DMS 273 treated with DMSO at 0.1 percent for 48 hours (cell line): ENCODE measurements around the gene GDI1.
A peak's percentile ranks its signal among the peaks of the same experiment; 100 is the strongest.
"Not testable (repeated sequence)": the region's sequence is repeated elsewhere in the genome, so short reads cannot be mapped to it uniquely, and the experiment has no call there.

Experiments used
- DNase-seq: peaks from one replicate; lab custom pipeline; 2025; lab: John Stamatoyannopoulos, UW

The GDI1 gene

DNA sequence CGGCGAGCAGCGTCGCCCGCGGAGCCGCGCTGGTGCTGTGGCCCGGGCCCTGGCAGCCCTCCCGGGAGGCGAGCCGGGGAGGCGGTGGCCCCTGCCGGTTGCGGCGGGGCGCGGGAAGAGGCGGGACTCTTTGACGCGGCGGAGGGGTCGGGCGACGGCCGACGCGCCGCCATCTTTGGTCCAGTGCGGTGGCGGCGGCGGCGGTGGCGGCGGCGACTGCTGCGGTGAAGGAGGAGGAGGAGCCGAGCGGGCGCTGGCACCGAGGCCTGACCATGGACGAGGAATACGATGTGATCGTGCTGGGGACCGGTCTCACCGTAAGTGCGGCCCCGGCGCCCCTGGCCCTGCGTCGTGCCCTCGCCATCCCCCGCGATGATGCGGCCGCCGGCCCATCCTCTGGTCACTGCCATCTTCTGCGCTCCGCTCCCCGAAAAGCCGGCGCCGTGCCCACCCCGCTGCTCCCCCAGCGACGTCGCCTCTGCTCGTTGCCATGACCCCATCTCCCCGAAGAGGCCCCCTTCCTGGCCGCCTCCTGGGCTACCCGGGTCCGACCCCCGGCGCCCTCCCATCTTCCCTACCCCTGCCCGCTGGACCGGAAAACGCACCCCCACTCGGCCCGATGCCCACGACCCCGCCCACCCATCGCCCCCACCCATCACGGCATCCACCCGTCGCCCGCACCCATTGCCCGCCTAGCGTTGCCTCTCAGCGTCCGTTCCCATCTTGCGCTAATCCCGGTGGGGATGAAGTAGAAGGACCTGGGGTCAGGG, at the start of gene GDI1:
GDI1 (plus strand) TSS at position 172 of the 770 bp plus-strand sequence; CDS start at position 273, 101 bp downstream.
- DNase-seq, result no peak

DNA sequence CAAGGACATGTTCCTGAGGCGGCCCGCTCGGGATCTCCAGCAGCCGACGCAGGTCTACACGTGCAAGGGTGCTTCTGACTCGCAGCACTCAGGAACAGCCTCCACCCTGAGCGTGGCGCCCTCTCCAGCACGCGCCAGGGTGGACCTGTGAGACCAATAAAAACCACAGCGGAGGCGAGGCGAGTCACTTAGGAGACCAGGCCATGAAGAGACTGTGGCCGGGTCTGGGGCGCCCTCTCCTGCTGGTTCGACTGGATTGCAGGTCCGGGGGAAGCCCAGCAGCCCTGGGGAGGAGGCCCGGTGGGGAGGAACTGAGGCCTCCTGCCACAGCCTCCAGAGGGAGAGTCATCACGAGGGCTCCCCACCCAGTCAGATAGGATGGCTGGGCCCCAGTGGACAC, 48.9 kb upstream of the GDI1 start:
- not testable (repeated sequence) for DNase-seq

DNA sequence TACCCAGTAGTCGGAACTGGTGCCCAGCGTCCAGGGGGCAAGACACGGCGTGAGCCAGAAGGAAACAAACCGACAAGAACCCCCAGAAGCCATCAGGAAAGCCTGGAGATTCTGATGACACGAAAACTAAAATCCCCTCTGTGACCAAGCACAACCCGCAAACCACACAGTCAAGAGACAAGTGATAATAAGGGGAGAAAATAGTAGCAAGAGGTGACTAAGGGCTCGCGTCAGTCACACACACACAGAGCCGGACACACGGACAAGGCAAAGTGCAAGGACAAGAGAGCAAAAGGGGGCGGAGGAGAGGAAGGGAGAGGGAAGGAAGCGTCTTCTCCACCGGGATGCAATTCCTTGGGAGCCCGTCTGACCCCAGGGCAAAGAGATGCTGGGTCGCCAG, 48.3 kb upstream of the GDI1 start:
- DNase-seq, result not testable (repeated sequence)

DNA sequence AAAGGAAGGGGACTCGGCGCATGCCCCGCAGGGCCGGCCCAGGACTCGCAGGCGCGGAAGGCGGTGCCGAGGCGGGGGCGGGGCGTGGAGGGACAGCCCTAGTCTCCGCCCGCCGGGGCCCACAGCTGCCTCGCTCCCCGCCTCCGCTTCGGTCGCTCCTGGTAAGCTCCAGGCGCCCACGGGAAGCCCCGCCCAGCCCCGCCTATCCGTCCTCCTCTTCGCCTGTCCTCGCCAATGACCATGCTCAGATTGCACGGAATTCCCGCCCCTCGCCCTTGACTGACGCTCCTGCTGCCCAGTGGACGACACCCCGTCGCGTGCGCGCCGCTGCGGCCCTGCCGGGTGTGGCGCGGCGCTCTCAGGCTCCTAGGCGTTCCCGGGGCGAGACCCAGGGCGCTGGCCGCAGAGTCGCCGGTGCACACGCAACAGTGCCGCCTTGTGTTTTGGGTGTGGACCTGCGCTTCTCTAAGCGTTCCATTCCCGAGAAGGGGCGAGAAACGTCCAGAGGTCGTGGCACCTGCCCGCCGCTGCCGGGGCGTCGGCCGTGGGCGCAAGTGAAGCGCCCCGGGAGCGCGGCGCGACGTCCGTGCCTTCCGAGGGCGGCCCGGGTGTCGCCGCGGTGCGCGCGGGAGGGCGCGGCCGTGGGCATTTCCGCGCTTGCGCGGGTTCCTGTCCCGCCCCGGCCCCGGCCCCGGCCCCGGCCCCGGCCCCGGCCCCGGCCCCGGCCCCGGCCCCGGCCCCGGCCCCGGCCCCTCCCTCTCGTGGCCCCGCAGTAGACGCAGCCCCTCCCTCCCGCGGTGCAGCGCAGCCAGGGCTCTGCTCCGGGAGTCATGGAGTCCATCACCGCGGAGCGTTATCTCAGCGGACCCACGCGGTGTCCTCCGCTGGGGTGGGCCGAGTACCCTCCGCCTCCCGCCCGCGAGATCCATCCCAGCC, 46.9 kb upstream of the GDI1 start:
- not testable (repeated sequence) for DNase-seq

GRCh38 chrX:154396363-154396762, 40.6 kb upstream of the GDI1 start:
- not testable (repeated sequence) for DNase-seq

DNA sequence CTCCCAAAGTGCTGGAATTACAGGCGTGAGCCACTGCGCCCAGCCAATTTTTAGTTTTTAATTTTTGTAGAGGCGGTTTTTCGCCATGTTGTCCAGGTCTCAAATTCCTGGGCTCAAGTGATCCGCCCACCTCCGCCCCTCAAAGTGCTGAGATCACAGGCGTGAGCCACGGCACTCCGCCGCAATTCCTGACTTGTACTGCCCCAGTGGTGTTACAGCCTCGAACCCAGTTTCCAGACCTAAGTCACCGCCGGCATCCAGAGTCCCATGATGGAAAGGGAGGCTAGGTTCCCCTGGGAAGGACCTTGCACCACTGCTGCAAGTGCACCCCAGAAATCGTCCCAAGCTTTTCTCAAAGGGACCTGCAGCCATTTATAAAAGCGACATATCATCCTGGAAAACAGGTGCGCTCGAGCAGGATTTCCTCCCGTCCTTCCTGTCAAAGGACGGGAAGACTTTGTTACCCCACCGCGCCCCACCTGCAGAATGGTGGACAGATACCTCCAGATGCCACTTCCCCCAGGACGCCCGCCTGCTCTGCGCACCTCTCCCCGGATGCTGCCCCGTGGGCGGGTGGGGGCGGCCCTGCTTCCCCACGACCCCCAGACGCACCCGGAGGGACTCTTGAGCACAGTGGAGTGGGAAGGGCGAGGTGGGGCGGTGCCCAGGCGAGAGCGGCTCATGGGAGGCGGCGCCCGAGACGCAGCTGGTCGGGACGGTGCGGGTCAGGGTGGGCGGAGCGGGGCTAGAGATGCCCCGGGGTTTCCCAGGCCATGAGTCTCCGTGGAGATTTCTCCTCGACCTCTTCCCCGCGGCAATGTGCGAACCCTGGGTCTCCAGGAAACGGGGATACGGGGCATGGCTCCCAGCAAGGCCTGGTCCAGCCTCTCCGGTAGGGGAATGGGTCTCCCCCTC, 39.7 kb upstream of the GDI1 start:
- DNase-seq, result no peak

GRCh38 chrX:154397888-154398667, 38.9 kb upstream of the GDI1 start, which contains the start of gene RPL10:
Gene RPL10, plus strand, starts transcription at chrX:154398377. Its CDS starts 143 bp downstream, at chrX:154398520.
- DNase-seq, result peak; percentile 90

GRCh38 chrX:154398668-154399526, 38.1 kb upstream of the GDI1 start:
- DNase-seq, result no peak

DNA sequence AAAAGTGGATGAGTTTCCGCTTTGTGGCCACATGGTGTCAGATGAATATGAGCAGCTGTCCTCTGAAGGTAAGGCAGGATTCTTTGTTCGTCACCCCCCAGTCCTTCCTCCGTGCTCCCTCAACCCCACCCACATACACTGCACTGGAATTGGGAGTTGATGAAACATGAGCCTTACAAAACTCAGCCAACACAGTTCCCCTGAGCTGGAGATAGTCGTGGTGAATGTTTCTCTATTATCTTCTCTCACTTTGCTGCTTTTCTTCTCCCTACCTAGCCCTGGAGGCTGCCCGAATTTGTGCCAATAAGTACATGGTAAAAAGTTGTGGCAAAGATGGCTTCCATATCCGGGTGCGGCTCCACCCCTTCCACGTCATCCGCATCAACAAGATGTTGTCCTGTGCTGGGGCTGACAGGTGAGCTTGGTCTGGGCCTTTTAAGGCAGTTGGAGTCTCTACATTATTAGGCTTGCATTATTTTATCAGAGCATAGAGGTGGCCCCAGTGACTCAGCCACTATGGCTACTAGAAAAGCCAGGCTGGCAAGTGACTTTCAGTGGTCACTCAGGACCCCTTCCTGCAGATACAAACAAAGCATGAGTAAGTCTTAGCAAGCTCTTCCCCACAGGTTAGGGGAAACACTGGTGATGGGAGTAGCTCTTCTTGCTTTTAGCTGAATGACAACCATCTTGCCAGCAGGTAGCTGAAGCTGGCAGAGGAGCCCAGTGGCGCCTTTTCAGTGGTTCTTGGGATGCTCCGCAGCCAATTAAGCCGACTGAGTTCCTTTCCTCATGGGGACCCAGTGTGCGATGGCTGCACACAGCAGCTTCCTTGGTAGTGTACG, 37.2 kb upstream of the GDI1 start:
- no peak for DNase-seq

- DNase-seq, result not testable (repeated sequence)
Measured at GRCh38 chrX:154400369-154400817, 36.6 kb upstream of the GDI1 start.

DNA sequence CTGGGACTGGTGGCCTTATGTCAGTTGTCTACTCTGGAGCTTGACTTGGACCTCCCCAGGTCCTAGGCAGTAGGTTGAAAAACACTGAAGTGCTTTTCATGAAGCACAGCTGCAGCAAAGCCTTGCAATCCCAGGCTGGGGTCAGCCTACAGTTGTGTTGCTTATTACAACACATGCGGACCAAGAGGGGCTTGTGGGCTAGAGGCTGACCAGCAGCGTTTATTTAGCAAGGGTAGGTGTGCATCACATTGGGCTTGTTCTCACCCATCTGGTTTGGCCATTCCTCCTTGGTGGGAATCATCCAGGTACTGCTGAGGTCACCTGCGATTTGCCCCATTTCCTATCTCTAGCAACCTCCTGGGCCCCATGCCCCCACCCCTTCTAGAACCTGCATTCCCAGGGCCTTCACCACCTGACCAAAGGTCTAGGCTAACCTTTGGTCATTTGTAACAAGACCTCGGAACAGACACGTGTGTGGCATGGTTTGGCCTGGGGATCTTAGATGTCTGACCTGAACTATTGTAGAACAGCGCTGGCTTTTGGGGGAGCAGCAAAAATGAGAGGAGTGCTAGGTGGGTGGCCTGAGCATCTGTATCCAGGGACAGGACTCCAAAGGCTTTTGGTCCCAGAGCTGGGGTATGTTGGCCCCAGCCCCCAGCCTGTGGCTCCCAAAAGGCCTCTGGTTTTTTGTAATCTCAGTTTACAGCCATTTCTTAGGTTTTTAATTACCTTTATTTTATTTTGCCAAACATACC, 35.7 kb upstream of the GDI1 start:
- DNase-seq, result peak; percentile 63

GRCh38 chrX:154401918-154402621, 34.9 kb upstream of the GDI1 start:
- no peak for DNase-seq

DNA sequence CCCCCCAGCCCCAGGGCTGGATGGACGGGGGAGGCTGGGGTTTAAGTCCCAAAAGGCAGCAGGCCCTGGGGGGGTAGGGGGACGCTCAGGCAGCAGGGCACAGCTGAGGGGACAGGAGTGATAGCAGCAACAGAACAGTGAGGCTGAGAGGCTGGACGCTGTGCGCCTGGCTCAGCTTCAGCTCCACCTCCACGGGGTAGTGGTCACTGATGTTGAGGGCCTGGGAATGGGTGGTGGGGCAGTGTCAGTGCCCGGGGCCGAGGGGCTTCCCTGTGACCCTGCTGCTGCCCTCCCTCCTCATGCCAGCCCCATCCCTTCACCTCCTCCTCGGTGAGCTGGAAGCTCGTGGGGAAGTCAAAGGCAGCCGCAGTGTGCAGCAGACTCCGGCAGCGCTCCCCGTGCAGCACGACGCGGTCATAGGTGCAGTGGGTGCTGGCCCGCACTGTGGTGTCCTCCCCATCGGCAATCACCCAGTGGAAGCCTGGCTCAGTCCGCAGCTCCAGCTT, 34.3 kb upstream of the GDI1 start:
- DNase-seq, result no peak

DNA sequence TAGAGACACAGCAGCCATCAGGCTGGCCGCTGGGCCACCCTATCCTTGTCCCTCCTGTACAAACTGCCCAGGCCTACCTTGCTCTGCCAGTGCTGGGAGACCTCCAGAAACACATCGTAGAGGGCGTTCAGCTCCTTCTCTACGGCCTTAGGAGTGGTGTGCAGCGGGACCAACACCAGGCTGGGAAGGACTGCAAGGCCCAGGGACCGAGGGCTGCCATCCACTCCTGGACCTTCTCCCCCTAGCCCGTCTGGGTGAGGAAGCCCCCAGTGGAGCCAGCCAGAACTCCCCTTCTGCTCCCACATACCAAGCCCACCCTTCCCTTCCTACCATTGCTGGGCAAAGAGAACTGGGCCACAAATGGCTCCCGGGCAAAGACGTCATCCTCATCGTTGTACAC, 33.8 kb upstream of the GDI1 start:
- no peak for DNase-seq

DNA sequence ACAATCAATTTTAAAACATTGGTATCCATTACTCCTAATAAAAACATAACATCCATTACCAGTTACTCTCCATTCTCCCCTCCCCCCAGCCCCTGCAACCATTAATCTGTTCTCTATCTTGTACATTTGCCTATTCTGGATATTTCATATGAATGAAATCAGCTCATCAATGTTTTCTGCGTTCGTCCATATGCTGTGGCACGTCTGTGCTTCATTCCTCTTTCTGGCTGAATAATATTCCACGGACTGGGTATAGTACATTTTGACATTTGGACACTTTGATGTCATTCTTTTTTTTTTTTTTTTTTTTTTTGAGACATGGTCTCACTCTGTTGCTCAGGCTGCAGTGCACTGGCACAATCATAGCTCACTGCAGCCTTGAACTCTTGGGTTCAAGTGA, 33.1 kb upstream of the GDI1 start:
- DNase-seq, result no peak

GRCh38 chrX:154404625-154405192, 32.2 kb upstream of the GDI1 start:
- DNase-seq, result no peak

DNA sequence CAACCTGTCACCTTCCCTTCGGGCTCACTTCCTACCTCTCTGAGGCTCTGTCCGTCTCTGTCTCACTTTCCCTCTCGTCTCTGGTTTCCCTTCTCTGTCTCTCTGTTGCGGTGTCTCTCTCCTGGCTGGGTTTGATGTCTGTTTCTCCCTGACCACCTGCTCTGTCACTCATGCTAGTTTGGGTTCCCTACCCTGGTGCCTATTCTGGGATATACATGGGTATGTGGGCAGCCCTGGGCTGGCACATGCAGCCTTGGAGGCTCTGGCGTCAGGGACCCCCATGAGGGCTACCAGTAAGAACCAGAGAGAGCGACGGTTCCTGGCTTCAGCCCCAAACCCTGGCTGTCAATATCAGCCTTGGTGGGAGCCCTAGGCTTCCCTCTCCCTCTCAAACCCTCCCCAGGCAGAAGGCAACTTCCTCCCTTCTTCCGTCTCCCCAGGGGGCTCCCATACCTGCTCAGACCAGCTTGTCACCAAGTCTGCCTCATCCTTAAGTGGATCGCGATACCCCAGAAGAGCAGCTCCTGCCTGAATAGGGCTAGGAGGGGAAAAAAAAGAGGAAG, 28.2 kb upstream of the GDI1 start:
- no peak for DNase-seq
